Muscle of back (tissue), 11 donors: ENCODE data around the gene EBI3. TPM values are rescaled to one million over a fixed set of nuclear protein-coding genes. Genes with fewer than 3 reads are reported as not detected.
"Not testable (repeated sequence)": the region's sequence is repeated elsewhere in the genome, so short reads cannot be mapped to it uniquely, and the experiment has no call there.

Source experiments
- DNase-seq, 3 donors: peaks; one replicate each; pipeline versions ENCODE4 v3.0.0 to v3.0.0-alpha.2; 2013
- polyA plus RNA-seq, 10 donors: library from polyadenylated mRNA; unstranded; fragments of 120-200 nt; gene quantifications; one replicate each; pipeline ENCODE4 v1.2.1, GENCODE V29; 2013; ENCODE audit not compliant: insufficient read length in 10 of 10

Gene EBI3
- polyA plus RNA-seq, 10 donors = 0.40 to 0.98 (median 0.70) TPM

- no peak for DNase-seq
Observed at GRCh38 chr19:4199699-4200293, 29.5 kb upstream of the EBI3 start.

DNA sequence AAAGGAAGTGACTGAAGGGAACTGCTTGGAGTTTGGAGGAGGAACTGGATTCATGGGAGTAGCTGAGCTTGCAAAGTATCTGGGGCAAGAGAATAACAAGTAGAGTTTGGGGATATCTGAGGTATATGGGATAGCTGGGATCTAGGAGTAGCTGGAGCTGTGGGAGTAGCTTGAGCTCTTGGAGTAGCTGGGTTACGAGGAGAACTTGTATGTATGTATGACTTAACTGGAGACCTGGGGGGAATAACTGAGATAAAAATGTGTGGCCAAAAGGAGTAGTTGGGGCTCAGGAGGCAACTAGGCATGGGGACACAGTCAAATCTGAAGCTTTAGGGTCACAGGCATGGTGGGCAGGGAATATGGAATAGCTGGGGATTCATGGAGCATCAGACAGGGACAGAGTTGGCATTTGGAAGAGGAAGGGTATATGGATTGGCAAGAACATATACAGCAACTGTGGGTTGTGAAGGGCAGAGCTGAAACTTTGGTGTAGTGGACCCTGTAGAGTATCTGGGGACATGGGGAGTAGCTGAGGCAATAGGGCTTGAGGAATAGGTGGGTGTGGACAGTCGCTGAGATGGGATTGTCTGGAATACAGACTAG is 28.3 kb upstream of the EBI3 start:
- DNase-seq = no peak

DNA sequence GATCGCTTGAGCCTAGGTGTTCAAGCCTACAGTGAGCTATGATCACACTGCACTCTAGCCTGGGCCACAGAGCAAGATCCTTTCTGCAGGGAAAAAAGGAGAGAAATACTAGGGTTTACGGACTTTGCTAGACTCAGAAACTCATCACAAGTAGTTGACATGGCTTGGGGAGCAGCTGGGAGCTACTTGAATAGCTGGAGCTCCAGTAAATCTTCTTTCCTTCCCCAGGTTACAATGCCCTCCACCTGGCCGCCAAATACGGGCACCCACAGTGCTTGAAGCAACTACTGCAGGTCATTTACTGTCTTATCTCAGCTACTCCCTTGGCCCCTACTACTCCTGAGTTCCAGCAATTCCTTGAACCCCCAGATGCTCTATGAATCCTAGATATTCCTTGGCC is 27.5 kb upstream of the EBI3 start:
- no peak for DNase-seq

DNA sequence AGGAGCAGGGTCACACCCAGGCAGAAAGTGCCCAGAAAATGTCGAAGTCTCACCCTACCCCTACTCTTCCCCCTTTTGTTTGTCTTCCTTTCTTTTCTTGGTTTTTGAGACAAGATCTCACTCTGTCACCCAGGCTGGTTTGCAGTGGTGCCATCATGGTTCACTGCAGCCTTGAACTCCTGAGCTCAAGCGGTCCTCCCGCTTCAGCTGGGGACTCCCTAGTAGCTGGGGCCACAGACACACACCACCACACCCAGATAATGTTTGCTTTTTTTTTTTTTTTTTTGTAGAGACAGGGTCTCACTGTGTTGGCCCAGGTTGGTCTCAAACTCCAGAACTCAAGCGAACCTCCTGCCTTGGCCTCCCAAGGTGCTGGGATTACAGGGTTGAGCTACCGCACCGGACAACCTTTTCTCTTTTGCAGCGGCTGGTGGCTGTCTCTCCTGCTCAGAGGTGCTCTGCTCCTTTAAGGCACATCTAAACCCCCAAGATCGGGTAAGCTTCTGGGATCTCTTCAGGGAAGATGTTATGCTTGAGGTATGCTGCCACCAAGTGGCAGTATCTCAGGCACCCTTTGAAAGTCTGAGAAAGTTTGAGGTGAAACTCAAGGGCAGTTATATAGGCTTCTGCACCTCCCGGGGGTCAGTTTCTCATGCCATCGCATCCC is 22.4 kb upstream of the EBI3 start:
- DNase-seq = no peak

GRCh38 chr19:4208385-4209094 is 20.8 kb upstream of the EBI3 start:
- no peak for DNase-seq

DNA sequence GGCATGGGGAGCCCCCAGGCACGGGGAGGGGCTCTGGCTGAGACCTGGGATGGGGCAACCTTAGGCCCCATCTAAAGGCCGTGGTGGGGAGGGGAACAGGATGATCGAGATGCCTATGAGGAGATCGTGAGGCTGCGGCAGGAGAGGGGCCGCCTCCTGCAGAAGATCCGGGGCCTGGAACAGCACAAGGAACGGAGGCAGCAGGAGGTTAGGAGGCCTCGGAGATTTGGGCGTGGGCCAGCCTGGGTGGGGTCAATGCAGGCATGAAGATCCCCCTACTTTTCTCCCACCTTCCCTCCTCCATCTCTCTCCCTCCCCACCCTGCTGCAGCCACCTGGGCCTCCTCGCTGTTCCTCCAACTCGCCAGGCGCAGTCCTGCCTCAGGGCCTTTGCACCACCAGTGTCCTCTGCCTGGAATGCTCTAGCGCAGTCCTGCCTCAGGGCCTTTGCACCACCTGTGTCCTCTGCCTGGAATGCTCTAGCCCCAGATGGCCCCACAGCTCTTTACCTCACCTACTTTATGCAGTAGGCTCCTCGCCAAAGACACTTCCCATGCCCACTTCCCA is 19.1 kb upstream of the EBI3 start:
- DNase-seq = no peak

DNA sequence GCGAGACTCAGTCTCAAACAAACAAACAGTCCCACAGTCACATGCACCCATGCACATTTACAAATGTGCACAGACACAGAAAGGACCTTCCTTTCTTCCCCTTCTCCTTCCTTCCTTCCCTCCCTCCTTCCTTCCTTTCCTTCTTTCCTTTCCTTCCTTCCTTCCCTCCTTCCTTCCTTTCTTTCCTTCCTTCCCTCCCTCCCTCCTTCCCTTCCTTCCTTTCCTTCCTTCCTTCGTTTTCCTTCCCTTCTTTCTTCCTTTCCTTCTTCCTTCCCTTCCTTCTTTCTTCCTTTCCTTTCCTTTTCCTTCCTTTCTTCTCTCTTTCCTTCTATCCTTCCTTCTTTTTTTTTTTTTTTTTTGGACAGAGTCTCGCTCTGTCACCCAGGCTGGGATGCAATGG is 16.2 kb upstream of the EBI3 start:
- DNase-seq = no peak

DNA sequence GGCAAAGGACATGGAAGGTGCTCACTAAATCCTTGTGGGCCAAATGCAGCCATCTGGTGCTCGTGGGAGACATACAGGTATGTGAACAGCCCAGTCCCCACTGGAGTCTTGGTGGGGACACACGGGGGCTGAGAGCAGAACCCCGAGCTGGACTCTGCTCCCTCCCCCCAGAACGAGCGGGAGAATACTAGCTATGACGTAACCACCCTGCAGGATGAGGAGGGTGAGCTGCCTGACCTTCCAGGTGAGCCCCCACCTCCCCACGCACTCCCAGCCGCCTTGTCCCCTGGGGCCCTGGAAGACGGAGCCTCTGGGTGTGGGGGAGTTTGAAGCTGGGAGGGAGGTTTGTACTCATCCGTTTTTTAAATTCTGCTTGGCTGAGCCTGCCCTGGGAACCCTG is 13.5 kb upstream of the EBI3 start:
- no peak for DNase-seq

GRCh38 chr19:4216846-4217245 is 12.5 kb upstream of the EBI3 start:
- no peak for DNase-seq

DNA sequence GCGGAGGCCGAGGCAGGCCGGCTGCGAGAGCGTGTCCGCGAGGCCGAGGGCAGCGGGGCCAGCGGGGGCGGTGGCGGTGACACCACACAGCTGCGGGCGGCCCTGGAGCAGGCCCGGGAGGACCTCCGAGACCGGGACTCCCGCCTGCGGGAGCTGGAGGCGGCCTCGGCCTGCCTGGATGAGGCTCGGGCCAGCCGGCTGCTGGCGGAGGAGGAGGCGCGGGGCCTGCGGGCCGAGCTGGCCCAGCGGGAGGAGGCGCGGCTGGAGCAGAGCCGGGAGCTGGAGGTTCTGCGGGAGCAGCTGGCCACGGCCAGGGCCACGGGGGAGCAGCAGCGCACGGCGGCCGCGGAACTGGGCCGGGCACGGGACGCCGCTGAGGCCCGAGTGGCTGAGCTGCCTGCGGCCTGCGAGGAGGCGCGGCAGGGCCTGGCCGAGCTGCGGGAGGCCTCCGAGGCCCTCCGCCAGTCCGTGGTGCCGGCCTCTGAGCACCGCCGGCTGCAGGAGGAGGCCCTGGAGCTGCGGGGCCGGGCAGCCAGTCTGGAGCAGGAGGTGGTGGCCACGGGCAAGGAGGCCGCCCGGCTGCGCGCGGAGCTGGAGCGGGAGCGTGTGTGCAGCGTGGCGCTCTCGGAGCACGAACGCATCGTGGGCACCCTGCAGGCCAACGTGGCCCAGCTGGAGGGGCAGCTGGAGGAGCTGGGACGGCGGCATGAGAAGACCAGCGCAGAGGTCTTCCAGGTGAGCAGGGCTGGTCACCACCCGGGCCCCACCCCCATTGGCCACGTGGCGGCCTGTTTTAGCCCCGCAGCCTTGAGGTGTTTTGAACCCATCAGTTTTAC is 11.7 kb upstream of the EBI3 start:
- no peak for DNase-seq

- DNase-seq = not testable (repeated sequence)
Observed at GRCh38 chr19:4218523-4218922, 10.8 kb upstream of the EBI3 start.

DNA sequence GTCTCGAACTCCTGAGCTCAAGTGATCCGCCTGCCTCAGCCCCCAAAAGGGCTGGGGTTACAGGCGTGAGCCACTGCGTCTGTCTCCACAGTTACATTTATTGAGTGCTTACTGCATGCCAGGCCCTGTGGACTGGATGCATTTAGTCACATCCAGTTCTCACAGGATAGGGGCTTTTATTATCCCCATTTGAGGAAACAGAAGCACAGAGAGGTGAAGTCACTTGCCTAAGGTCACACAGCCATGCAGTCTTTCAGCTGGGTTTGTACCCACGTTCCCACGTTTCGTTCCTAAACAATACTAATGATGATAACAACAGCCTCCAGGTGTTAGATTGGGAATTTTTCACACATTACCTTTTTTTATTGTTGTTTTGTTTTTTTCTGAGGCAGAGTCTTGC is 9.1 kb upstream of the EBI3 start:
- DNase-seq = no peak

GRCh38 chr19:4224470-4224869 is 4.9 kb upstream of the EBI3 start:
- no peak for DNase-seq

DNA sequence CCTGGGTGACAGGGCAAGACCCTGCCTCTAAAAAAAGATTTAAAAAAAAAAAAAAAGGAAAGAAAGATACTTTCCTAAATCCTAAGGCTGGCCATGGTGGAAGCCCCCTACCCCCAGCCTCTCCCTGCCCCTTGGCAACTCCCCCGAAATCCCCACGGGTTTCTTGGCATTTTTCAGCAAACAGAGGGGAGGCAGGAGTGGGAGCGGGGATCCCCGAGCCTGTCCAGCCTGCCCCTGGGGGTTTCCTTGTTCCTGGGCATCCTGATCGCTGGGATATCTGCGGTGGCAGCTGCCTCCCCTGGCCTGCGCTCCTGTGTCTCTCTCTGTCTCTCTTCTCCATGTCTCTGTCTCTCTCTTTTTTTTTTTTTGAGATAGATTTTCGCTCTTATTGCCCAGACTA is 3.4 kb upstream of the EBI3 start:
- no peak for DNase-seq

DNA sequence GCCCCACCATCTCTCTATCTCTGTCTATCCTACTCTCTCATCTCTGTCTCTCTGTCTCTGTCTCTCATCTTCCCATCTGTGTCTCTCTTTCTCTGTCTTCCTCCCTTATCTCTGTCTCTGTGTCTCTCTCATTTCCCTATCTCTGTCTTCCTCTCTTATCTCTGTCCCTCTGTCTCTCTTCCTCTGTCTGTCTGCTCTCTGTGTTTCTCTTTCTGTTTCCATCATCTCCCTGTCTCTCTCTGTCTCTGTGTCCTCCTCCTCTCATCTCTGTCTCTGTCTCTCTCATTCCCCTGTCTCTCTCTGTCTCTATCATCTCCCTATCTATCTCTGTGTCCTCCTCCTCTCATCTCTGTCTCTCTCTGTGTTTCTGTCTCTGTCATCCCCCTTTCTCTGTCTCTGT is 1.6 kb upstream of the EBI3 start:
- DNase-seq = no peak

DNA sequence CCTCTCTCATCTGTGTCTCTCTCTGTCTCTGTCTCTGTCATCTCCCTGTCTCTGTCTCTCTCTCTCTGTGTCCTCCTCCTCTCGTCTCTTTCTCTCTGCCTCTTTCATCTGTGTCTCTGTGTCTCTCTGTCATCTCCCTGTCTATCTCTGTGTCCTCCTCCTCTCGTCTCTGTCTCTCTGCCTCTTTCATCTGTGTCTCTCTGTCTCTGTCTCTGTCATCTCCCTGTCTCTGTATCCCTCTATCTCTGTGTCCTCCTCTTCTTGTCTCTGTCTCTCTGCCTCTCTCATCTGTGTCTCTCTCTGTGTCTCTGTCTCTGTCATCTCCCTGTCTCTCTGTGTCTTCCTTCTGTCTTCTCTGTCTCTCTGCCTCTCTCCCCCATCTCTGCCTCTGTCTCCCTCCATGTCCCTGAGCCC is 551 bp upstream of the EBI3 start:
- DNase-seq = no peak

DNA sequence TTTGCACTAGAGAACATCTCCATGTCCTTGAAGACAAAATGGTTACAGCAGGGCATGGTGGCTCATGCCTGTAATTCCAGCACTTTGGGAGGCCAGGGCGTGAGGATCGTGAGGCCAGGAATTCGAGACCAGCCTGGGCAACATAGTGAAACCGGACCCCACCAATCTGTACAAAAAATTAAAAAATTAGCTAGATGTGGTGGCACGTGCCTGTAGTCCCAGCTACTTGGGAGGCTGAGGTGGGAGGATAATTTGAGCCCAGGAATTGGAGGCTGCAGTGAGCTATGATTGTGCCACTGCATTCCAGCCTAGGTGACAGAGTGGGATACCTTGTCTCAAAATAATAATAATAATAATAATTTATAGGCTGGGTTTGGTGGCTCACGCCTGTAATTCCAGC is 914 bp downstream of the EBI3 start:
- DNase-seq = not testable (repeated sequence)

DNA sequence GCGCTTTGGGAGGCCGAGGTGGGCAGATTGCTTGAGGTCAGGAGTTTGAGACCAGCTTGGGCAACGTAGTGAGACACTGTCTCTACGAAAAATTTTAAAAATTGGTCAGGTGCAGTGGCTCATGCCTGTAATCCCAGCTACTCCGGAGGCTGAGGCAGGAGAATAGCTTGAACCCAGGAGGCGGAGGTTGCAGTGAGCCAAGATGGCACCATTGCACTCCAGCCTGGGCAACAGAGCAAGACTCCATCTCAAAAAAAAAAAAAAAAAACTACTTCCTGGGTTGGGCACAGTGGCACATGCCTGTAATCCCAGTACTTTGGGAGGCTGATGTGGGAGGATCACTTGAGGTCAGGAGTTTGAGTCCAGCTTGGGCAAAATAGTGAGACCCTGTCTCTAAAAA is 2.2 kb downstream of the EBI3 start:
- DNase-seq = not testable (repeated sequence)

GRCh38 chr19:4232139-4232538 is 2.8 kb downstream of the EBI3 start:
- not testable (repeated sequence) for DNase-seq

GRCh38 chr19:4232614-4233281 is 3.4 kb downstream of the EBI3 start:
- peak in 1 of 3 donors; percentile 50 for DNase-seq

GRCh38 chr19:4233282-4233853 is 4.0 kb downstream of the EBI3 start:
- peak in 1 of 3 donors; percentile 54 for DNase-seq
